ENCODE measurements around the gene ASB5. TPM values are rescaled to one million over a fixed set of nuclear protein-coding genes. Genes with fewer than 3 reads are reported as not detected.

The ASB5 gene
- total and polyA plus RNA-seq, 2 of the 8 experiments (the other 6 are each of a cell fraction or from before 2014, with no cell fraction given), result 0.02 TPM; not detected in 1

GRCh38 chr4:176242764-176243347 is 26.2 kb downstream of the ASB5 start:
- Histone ChIP-seq H3K4me2 (ENCODE audit: insufficient read depth in 1 of 2, low read depth in 2 of 2, low read length in 2 of 2) (no peak overlapping the region), H4K5ac (ENCODE audit: insufficient read length, low read depth, low read length) (no peak overlapping the region), H3K4me1 (replicated peaks in 1 of 4; ENCODE audit: control insufficient read depth in 3 of 4, insufficient read depth in 4 of 4, low read length in 3 of 4) (no peaks in the 10 kb centered on the region), H2BK20ac (ENCODE audit: low read length) (no peak overlapping the region), H3K23me2 (ENCODE audit: low read depth, low read length) (no peaks in the 10 kb centered on the region), H3K23ac (ENCODE audit: insufficient read length) (no peak overlapping the region), H3K79me1 (ENCODE audit: low read depth, low read length) (no peaks in the 10 kb centered on the region), H2BK15ac (ENCODE audit: low read length) (no peak overlapping the region), H2BK12ac (ENCODE audit: low read depth, low read length) (no peak overlapping the region), H4K8ac (ENCODE audit: extremely low read depth, insufficient read depth, low read length) (no peak overlapping the region), H3K79me2 (ENCODE audit: control insufficient read depth in 1 of 2, insufficient read depth in 2 of 2, low read length in 2 of 2) (no peaks in the 10 kb centered on the region), H3K9me3 (ENCODE audit: insufficient read depth in 2 of 2, low read depth in 1 of 2, low read length in 1 of 2) (no peaks in the 10 kb centered on the region), H4K20me1 (replicated peaks in 1 of 2; ENCODE audit: control insufficient read depth in 1 of 2, insufficient read depth in 2 of 2, low read length in 2 of 2) (no peaks in the 10 kb centered on the region), H3K14ac (ENCODE audit: insufficient read length) (no peak overlapping the region), H2AFZ (ENCODE audit: low read length) (no peak overlapping the region), H2BK5ac (ENCODE audit: low read depth, low read length) (no peak overlapping the region), H3K9ac (replicated peaks in 1 of 4; ENCODE audit: extremely low read depth in 1 of 4, low read depth in 3 of 4, low read length in 3 of 4) (no peak overlapping the region), H3K4ac (replicated peaks; ENCODE audit: insufficient read length, low read depth, low read length) (no peak overlapping the region), H3K4me3 (ENCODE audit: extremely low read depth in 1 of 4, insufficient read depth in 2 of 4, low read depth in 3 of 4, low read length in 4 of 4) (no peak overlapping the region), H3K36me3 (ENCODE audit: control insufficient read depth in 2 of 4, insufficient read depth in 4 of 4, low read length in 3 of 4) (no peaks in the 10 kb centered on the region; a peak in 1 of 8 replicates), H2AK5ac (ENCODE audit: low read depth, low read length) (no peak overlapping the region), H3K27me3 (replicated peaks in 1 of 4; ENCODE audit: control insufficient read depth in 3 of 4, extremely low read depth in 1 of 4, insufficient read depth in 3 of 4, low read length in 3 of 4) (peaks cover 0 to 3% (median 0%) of the 10 kb centered on the region in 4 experiments; a peak in 1 of 7 replicates), H4K91ac (replicated peaks; ENCODE audit: insufficient read length, low read length) (no peak overlapping the region), H3K27ac (ENCODE audit: low read depth, low read length) (no peak overlapping the region), H3K56ac (replicated peaks; ENCODE audit: insufficient read length, low read depth, low read length) (no peak overlapping the region), H2BK120ac (replicated peaks; ENCODE audit: low read depth, low read length) (no peak overlapping the region), H3K18ac (ENCODE audit: extremely low read depth, low read length) (no peak overlapping the region)
- CTCF ChIA-PET (ENCODE audit: partially characterized antibody), result no interaction called here
- POLR2A ChIA-PET (ENCODE audit: partially characterized antibody), result no interaction called here
- no peak for TF ChIP-seq EZH2 (IDR thresholded peaks at IDR 0.05; ENCODE audit: low read depth, low read length, severe bottlenecking)
- TF ChIP-seq JUND (IDR thresholded peaks at IDR 0.05; ENCODE audit: low read length), result no peak
- TF ChIP-seq BCL11A (IDR thresholded peaks at IDR 0.05; ENCODE audit: low read depth in 2 of 2, low read length in 2 of 2), result no peak
- no peak for TF ChIP-seq SP1 (IDR thresholded peaks at IDR 0.05; ENCODE audit: low read depth, low read length)
- TF ChIP-seq YY1 (IDR thresholded peaks at IDR 0.05; ENCODE audit: low read depth, low read length), result no peak
- TF ChIP-seq POU5F1 (IDR thresholded peaks at IDR 0.05; ENCODE audit: low read depth, low read length), result no peak
- no peak for TF ChIP-seq RXRA (IDR thresholded peaks at IDR 0.05; ENCODE audit: insufficient read depth, low read depth, low read length)
- TF ChIP-seq, protein P1, sequence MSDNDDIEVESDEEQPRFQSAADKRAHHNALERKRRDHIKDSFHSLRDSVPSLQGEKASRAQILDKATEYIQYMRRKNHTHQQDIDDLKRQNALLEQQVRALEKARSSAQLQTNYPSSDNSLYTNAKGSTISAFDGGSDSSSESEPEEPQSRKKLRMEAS (IDR thresholded peaks at IDR 0.05), result no peak
- TF ChIP-seq TCF12 (IDR thresholded peaks at IDR 0.05; ENCODE audit: low read depth, low read length), result no peak
- no peak for TF ChIP-seq NANOG (IDR thresholded peaks at IDR 0.05; ENCODE audit: insufficient read depth, low read depth, low read length, poor library complexity, severe bottlenecking)
- TF ChIP-seq FOSL1 (IDR thresholded peaks at IDR 0.05; ENCODE audit: insufficient read depth, low read depth, low read length), result no peak
- no peak for TF ChIP-seq MAFK (IDR thresholded peaks at IDR 0.05; ENCODE audit: low read depth, low read length)
- no peak for TF ChIP-seq CHD1 (IDR thresholded peaks at IDR 0.05; ENCODE audit: low read depth, low read length)
- WGBS, 2 experiments (ENCODE audit: extremely low coverage in 1 of 2, insufficient coverage in 1 of 2, insufficient read length in 1 of 2, insufficient replicate concordance in 2 of 2, low coverage in 1 of 2, low lambda C conversion rate in 2 of 2, missing lambda C conversion rate in 1 of 2), result 100% methylated on average over 1 of the region's 1 CpG; no CpG with 5 or more reads in 1 of the 2 experiments
- DNase-seq (ENCODE audit: low read depth in 1 of 2, low spot score in 2 of 2) (no peak), FAIRE-seq (no peak)

All from H1 (cell line).